ES-I3 (cell line): ENCODE measurements around the gene ARID3B.

Source experiments
- H3K36me3 ChIP-seq: 2 replicates; pipeline ENCODE4 v1.6.1; 2013; ENCODE audit warnings: mild to moderate bottlenecking, low read length, control low read depth, moderate library complexity; ENCODE audit not compliant: insufficient read depth
- H3K4me1 ChIP-seq: 2 replicates; pipeline ENCODE4 v1.6.1; 2013; ENCODE audit warnings: mild to moderate bottlenecking, control low read depth, low read length; ENCODE audit not compliant: insufficient read depth
- H3K9ac ChIP-seq: 2 replicates; pipeline ENCODE4 v1.6.1; 2013; ENCODE audit warnings: low read depth, mild to moderate bottlenecking, low read length, moderate library complexity
- H3K9me3 ChIP-seq: 2 replicates; pipeline ENCODE4 v1.6.1; 2013; ENCODE audit warnings: mild to moderate bottlenecking, low read length, moderate library complexity; ENCODE audit not compliant: control insufficient read depth, insufficient read depth

The ARID3B gene

DNA sequence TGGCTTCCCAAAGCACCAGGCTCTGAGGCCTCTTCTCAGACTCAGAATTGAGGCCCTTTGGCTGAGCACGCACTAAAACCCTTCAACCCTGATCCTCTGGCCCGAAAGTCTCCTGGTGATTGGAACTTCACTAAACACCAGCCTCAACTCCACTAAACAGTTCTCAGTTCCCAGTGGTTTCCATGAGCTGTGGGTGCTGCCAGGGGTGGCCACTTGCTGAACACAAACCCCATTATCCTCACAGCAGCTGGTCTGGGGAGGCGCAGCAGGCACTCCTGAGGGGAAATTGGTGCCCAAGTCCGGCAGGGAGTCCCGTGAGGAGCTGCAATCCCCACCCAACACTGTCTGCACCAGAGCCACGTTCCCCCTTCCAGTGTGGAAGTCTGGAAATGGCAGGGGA lies 70.8 kb downstream of the ARID3B start:
- Histone ChIP-seq H3K9ac (no peak overlapping the region), H3K9me3 (no peaks in the 10 kb centered on the region), H3K4me1 (peaks cover under 1% of the 10 kb centered on the region; the same call in 1 of the 2 replicates), H3K36me3 (no peaks in the 10 kb centered on the region)

DNA sequence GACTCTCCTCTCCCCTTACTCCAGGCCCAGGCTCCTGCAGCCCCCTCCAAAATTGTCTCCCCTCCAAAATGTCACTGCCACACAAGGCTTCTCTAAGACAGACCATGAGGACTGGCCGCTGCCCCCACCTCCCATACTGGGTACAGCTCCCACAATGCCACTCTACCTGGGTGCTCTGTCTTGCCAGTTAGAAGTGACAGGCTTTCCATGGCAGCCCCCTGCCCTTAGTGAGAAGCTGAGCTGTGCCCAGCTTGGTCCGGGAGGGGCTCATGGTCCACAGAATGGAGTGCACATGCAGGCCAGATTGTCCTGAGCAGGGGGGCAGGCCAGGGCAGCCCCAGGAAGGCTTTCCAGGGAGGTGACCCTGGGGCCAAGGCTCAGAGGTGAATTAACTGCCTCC lies 71.7 kb downstream of the ARID3B start:
- H3K4me1 ChIP-seq: peaks cover 5% of the 10 kb centered on the region; the same call in 1 of the 2 replicates
- H3K9ac ChIP-seq: no peak overlapping the region
- no peaks in the 10 kb centered on the region for H3K9me3 ChIP-seq
- no peaks in the 10 kb centered on the region for H3K36me3 ChIP-seq

DNA sequence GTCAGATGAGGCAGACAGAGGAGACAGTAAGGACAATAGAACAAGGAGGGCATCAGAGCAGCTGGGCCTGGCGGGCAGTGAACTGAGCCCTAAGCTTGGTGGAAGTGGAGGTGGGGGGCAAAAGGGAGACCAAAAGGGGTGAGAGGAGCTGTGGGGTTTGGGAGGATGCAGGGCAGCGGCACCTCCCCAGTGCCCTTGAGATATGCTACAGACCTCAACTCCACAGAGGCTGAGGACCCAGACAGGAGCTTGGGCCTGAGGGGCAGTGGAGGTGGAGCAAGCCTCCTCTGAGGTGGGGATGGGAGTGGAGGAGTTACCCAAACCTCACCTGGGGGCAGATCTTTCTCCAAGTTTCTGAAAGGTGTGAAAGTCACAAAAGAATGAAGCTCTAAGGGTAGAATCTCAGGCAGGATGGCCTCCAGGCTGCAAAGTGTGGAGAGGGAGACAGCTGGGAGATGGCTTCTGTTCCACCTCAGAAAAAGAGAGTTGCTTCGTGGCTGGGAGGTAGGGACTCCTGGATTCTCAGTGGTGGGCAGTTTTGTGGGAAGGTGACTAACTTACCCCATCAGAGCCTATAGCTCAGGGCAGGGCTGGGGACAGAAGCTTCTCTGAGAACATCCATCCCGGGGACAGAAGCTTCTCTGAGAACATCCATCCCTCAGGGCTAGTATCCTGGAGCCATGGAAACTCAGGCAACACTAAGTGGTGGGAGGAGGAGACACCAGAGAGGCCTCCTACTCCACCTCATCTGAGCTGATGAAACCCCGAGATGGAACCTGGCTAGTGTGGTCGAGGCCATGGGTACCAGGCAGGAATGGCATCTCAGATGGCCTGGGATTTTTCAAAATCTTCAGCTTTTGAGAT lies 72.3 kb downstream of the ARID3B start:
- H3K9me3 ChIP-seq: no peaks in the 10 kb centered on the region
- no peaks in the 10 kb centered on the region for H3K36me3 ChIP-seq
- H3K4me1 ChIP-seq: peaks cover 5% of the 10 kb centered on the region; the same call in 1 of the 2 replicates
- peak overlapping the region; percentile 99; the same call in 1 of the 2 replicates for H3K9ac ChIP-seq

DNA sequence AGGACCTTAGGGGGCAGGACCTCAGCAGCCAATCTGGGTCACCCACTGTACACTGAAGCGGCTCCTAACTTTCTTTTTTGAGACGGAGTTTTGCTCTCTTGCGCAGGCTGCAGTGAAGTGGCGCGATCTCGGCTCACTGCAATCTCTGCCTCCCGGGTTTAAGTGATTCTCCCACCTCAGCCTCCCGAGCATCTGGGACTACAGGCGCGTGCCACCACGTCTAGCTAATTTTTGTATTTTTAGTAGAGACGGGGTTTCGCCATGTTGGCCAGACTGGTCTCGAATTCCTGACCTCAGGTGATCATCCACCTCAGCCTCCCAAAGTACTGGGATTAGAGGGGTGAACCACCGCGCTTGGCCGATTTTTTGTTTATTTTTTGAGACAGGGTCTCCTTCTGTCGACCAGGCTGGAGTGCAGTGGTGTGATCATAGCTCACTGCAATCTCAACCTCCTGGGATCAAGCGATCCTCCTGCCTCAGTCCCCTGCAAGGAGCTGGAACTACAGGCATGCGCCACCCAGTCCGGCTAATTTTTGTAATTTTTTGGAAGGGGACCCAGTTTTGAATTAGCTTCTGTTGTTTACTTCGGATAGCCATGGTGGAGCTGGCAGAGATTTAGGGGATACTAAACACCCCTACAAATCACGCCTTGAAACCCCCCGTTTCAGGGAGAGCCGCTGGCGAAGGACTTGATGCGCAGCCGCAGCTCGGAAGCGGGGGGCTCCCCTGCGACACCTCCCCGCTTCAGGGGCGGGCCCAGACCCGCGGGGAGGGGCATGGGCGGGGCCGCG lies 73.1 kb downstream of the ARID3B start:
- peak overlapping the region; percentile 99 for H3K9ac ChIP-seq
- H3K9me3 ChIP-seq: no peaks in the 10 kb centered on the region
- peaks cover 5% of the 10 kb centered on the region; the same call in 1 of the 2 replicates for H3K4me1 ChIP-seq
- no peaks in the 10 kb centered on the region; the same call in 1 of the 2 replicates for H3K36me3 ChIP-seq

DNA sequence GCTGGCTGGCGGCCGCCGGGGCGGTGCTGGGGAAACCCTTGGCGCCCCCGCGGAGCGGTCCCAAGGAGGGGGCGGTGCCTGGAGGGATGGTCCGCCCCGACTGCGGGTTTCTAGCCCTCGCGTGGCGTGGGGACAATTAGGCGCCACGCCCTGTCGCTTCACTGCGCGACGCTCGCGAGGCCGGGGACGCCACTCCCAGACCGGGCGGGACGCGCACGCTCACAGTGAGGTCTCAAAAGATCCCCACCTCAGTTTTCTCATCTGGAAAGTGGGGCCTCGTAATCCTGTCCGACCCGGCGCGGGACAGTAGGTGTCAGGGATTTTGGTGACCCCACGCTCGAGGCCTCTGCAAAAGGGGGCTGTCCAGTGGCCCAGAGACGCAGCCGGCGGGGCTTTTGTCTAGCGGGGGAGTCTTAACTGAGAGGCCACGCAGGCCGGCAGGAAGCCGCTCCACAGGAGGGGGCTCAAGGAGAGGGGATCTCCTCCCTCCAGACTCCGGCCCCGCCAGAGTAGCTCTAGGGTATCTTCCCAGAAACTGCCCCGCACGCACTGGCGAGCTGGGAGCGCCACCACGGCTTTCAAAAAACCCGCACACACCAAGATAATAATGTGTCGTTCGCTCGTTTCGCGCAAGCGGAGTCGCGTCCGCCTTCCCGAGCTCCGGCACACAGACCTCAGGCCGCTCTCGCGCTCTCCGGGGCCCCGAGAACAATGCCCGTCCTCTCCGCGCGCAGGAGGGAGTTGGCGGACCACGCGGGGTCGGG lies 73.9 kb downstream of the ARID3B start:
- peak overlapping the region; percentile 99 for H3K9ac ChIP-seq
- no peaks in the 10 kb centered on the region; the same call in 1 of the 2 replicates for H3K36me3 ChIP-seq
- H3K9me3 ChIP-seq: no peaks in the 10 kb centered on the region
- peaks cover 5% of the 10 kb centered on the region; the same call in 1 of the 2 replicates for H3K4me1 ChIP-seq

DNA sequence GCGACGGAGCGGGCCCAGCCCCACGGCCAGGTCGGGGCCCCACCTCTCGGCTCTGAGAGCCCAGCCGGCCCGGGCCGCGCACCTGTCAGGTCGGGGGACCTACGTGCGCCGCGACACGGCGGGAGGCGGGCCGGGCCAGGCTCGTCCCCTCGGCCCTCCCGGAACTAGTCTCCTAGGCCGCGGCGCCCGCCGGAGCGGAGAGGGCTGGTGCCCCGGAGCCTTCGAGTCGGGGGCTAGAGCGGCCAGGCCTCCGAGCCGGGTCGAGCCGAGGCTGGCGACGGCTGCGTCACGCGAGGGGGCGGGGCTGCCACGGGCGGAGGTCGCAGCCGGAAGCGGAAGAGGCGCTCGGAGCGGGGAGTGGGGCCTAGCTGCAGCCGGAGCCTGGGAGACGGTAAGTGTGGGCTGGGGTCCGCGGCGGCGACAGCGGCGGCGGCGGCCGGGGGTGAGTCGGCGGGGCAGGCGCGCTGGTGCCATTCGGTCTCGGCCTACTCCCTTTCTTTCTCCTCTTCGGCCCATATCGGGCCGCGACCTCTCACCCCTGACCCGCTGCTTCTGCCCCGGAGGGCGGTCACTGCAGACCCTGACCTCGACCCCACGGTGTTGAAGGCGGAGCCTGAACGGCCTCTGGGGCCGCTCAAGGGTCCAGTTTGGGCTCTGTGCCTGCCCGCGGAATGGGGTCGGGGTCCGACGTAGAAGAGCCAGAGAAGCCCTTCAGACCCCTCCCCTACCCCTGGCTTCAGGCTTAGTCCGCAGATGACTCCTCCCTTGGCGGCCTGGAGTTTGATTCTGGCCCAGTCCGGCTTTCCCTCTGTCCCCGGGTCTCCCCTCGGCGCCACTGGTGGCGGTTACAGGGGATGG lies 74.7 kb downstream of the ARID3B start, which contains the start of gene CLK3:
CLK3 (plus strand) TSS at position 329 of the 858 bp plus-strand sequence. CDS start 3,361 bp downstream, outside the sequence.
- Histone ChIP-seq H3K36me3 (no peaks in the 10 kb centered on the region; the same call in 1 of the 2 replicates), H3K4me1 (peaks cover 5% of the 10 kb centered on the region; the same call in 1 of the 2 replicates), H3K9me3 (no peaks in the 10 kb centered on the region), H3K9ac (peak within 1 kb of the TSS; percentile 99)

DNA sequence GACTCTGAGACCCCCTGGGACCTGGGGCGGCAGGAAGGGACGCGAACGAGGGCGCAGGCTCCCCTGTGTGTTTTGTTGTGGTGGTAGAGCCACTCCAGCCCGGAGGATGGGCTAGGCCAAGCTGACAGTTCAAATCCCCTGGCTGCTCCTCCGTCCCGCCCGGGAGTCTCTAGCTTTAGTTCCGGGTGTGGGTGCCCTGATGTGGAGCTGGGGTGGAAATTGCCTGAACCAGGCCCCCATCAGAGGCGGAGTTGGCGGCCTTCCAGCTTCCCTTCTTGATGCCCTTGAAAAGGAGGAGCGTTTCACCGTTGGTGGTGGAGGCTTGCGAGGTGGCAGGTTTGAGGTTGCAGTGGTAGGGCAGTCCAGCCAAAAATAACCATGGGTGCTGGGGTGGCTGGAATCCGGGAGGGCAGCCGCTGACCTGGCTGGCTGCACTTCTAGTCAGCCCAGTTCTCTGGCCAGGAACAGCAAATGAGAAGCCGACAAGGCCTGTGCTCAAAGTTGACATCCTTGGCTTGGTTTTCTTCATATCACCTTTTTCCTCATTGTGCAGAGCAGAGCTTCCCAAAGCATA lies 75.4 kb downstream of the ARID3B start:
- Histone ChIP-seq H3K9me3 (no peaks in the 10 kb centered on the region), H3K36me3 (no peaks in the 10 kb centered on the region; the same call in 1 of the 2 replicates), H3K9ac (peak overlapping the region; percentile 99), H3K4me1 (peaks cover 5% of the 10 kb centered on the region; the same call in 1 of the 2 replicates)

DNA sequence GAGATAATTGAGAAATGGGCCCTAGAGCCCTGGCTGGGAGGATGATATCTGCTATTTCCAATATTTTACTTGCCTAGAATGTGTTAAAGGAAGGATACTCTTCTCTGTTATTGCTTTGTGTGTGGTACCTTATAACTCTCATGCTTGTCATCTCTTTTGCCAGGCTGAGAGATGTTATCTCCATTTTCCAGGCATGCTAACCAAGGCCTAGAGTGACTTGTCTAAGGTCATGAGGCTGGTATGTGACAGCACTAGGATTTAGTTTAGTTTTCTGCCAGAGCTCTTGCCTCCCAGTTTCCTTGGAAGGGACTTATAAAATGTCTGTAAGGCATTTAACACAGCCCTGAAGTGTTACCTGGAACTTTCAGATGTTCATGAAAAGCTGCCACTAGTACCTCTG lies 76.0 kb downstream of the ARID3B start:
- no peaks in the 10 kb centered on the region for H3K9me3 ChIP-seq
- peaks cover 5% of the 10 kb centered on the region; the same call in 1 of the 2 replicates for H3K4me1 ChIP-seq
- peak overlapping the region; percentile 99; the same call in 1 of the 2 replicates for H3K9ac ChIP-seq
- H3K36me3 ChIP-seq: no peaks in the 10 kb centered on the region; the same call in 1 of the 2 replicates

DNA sequence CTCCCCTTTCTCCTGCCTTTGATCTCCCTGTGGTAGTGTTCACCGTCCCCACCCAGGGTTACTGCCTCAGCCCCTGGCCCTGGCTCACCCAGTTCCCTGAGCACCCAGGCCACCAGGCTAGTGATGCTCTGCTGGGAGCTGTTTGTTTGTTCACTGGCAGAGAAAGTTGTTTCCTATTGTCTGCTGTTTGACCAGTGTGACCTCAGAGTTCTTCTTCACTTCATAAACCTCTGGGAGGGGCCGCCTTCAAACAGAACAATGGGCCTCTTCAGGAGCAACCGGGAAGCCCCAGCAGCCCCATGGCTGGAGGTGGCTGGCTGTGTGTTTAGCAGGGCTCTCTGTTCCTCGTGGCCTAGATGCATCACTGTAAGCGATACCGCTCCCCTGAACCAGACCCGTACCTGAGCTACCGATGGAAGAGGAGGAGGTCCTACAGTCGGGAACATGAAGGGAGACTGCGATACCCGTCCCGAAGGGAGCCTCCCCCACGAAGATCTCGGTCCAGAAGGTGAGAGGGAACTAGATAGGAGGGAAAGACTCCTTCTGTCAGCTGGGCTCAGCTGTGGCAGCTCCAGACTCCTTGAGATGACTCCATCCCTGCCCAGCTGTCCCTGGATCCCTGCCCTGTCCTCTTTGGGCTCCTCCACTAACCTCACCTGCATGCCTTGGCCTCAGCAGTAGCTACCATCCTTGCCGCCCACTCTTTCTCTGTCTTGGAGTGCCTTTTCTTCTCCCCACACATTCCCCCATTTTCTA lies 78.0 kb downstream of the ARID3B start:
- H3K36me3 ChIP-seq: peaks cover 14% of the 10 kb centered on the region

DNA sequence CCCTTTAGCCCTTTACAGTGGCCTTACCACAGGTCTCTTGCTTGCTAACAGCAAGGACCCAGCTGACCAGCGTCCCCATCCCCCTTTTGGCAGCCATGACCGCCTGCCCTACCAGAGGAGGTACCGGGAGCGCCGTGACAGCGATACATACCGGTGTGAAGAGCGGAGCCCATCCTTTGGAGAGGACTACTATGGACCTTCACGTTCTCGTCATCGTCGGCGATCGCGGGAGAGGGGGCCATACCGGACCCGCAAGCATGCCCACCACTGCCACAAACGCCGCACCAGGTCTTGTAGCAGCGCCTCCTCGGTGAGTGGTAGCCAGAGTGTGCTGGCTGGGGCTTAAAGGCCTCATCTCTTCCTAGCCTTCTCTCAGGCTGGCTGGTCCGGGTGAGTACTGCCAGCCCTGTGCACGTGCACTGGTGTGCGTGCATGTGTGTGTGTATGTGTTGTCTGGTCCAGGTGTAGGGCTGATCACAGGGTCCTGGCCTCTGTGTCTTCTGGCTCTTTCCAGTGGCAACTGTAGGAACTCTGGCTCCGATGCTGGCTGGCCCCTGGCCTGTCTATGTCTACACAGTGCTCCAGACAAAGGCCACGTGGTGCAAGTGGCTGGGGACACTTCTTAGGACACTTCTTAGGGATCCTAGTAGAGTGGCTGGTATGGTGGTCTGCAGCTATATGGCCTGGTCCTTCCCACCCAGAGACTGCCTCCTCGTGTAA lies 79.1 kb downstream of the ARID3B start:
- Histone ChIP-seq H3K36me3 (peaks cover 19% of the 10 kb centered on the region), H3K4me1 (peaks cover 5% of the 10 kb centered on the region; the same call in 1 of the 2 replicates), H3K9me3 (no peaks in the 10 kb centered on the region), H3K9ac (no peak overlapping the region)

More for the DNA sequence above, 78.0 kb downstream of the ARID3B start:
- Histone ChIP-seq H3K4me1 (peaks cover 5% of the 10 kb centered on the region; the same call in 1 of the 2 replicates), H3K9me3 (no peaks in the 10 kb centered on the region), H3K9ac (no peak overlapping the region)

DNA sequence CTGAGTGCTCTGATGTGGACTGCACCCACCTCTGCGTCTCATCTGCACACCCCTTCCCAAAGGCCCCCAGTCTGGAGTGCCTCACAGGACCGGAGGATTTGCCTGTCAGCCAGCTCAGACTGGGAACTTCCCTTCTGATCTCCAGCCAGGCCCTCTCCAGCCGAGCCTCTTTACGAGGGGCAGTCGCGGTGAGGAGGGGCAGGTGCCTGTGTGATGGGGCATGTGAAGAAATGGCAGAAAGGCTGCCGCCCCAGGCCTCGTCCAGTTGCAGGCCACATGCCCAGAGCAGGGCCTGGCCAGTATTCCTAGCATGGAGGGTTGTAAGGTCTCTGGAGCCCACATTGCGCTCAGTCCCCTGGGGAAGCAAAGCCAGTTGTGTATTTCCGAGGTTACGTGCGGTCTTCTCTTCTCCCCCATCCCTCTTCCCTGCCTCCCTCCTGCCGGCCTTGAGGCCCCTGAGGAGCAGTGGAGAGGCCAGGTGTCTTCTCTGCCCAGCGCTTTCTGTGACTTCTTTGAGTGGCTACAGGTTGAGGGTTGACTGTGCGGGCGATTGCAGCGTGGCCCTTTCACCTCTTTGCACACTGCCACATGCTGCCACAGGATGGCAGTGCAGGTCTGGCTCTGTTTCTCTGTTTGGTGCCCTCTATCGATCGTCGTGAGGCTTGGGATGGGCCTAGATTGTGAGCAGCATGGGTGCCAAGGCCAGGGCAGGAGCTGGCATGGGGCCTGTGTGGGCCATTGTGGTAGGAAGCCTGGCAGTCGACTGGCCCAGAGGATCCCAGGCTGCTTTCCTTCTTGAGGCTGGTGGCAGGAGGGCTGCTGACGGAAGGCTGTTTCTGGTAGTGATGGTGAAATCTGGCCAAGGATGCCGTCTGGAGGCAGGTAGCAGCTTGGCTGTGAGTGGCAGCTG lies 79.9 kb downstream of the ARID3B start:
- Histone ChIP-seq H3K9me3 (no peaks in the 10 kb centered on the region), H3K36me3 (peaks cover 22% of the 10 kb centered on the region), H3K4me1 (peaks cover 5% of the 10 kb centered on the region; the same call in 1 of the 2 replicates), H3K9ac (no peak overlapping the region)
